HTR-8/SVneo (cell line): Measurements from ENCODE around the gene NAALADL2.

ENCODE experiments used
- DNase-seq: peaks from one replicate; pipeline ENCODE4 v3.0.0; 2011; ENCODE audit warnings: low spot score, mixed read lengths; ENCODE audit not compliant: insufficient read length
- FAIRE-seq: peaks from 2 replicates; lab custom pipeline; 2011; peaks lifted over from hg19 to GRCh38; lab: Jason Lieb, UNC

NAALADL2 gene

GRCh38 chr3:174883881-174884675, 24.9 kb downstream of the NAALADL2 start:
- FAIRE-seq (no peak), DNase-seq (no peak)

GRCh38 chr3:174884776-174885568, 25.8 kb downstream of the NAALADL2 start:
- no peak for FAIRE-seq
- no peak for DNase-seq

- DNase-seq (no peak), FAIRE-seq (no peak)
Measured at GRCh38 chr3:174891524-174892203, 32.5 kb downstream of the NAALADL2 start.

GRCh38 chr3:174907027-174907426, 47.9 kb downstream of the NAALADL2 start:
- FAIRE-seq (no peak), DNase-seq (no peak)

- FAIRE-seq (no peak), DNase-seq (no peak)
Measured at GRCh38 chr3:174907628-174908407, 48.7 kb downstream of the NAALADL2 start.

GRCh38 chr3:174931473-174932353, 72.6 kb downstream of the NAALADL2 start:
- FAIRE-seq = no peak
- DNase-seq = no peak

GRCh38 chr3:174936590-174936989, 77.5 kb downstream of the NAALADL2 start:
- DNase-seq (no peak), FAIRE-seq (no peak)

GRCh38 chr3:174937478-174937877, 78.3 kb downstream of the NAALADL2 start:
- DNase-seq (no peak), FAIRE-seq (no peak)

GRCh38 chr3:174938102-174938501, 79.0 kb downstream of the NAALADL2 start:
- FAIRE-seq (no peak), DNase-seq (no peak)

GRCh38 chr3:174940151-174940550, 81.0 kb downstream of the NAALADL2 start:
- DNase-seq (no peak), FAIRE-seq (no peak)

- DNase-seq = no peak
- FAIRE-seq = no peak
Measured at GRCh38 chr3:174945276-174945675, 86.1 kb downstream of the NAALADL2 start.

GRCh38 chr3:174945951-174946350, 86.8 kb downstream of the NAALADL2 start:
- DNase-seq (no peak), FAIRE-seq (no peak)

GRCh38 chr3:174949523-174949922, 90.4 kb downstream of the NAALADL2 start:
- DNase-seq (no peak), FAIRE-seq (no peak)

GRCh38 chr3:174951034-174951433, 91.9 kb downstream of the NAALADL2 start:
- peak; percentile 23 for FAIRE-seq

GRCh38 chr3:174951498-174952005, 92.4 kb downstream of the NAALADL2 start:
- no peak for DNase-seq
- FAIRE-seq = no peak

More at GRCh38 chr3:174951034-174951433, 91.9 kb downstream of the NAALADL2 start:
- peak; percentile 21 for DNase-seq

GRCh38 chr3:174953068-174953467, 93.9 kb downstream of the NAALADL2 start:
- FAIRE-seq (no peak), DNase-seq (no peak)

GRCh38 chr3:174955513-174956016, 96.4 kb downstream of the NAALADL2 start:
- DNase-seq = peak; percentile 30
- FAIRE-seq = no peak

- FAIRE-seq (no peak), DNase-seq (no peak)
Measured at GRCh38 chr3:174957081-174957480, 97.9 kb downstream of the NAALADL2 start.

- FAIRE-seq (no peak), DNase-seq (no peak)
Measured at GRCh38 chr3:174957551-174958001, 98.4 kb downstream of the NAALADL2 start.
